CD14-positive monocyte (primary cell): Measurements from ENCODE around the gene LUC7L2. TPM values are rescaled to one million over a fixed set of nuclear protein-coding genes. Genes with fewer than 3 reads are reported as not detected.

Experiments used
- DNase-seq, 3 donors: peaks; one replicate each; pipeline ENCODE4 v3.0.0-alpha.2; 2011 to 2022
- H2AFZ ChIP-seq: 2 replicates; pipeline ENCODE4 v1.6.0; 2012; ENCODE audit warnings: mild to moderate bottlenecking, low read depth, low read length, inconsistent platforms; ENCODE audit not compliant: insufficient read depth, poor library complexity, severe bottlenecking
- H3K27ac ChIP-seq, 2 donors: 1 replicate in 1 of 2; 2 replicates in 1 of 2; pipeline ENCODE4 v1.5.1; 2012 to 2013; ENCODE audit warnings: low read length in 2 of 2, control low read depth in 1 of 2, inconsistent platforms in 1 of 2, low read depth in 1 of 2, mild to moderate bottlenecking in 1 of 2
- H3K27me3 ChIP-seq, 2 donors: one replicate each; pipeline versions ENCODE4 v1.6.0 to v1.6.1; 2011 to 2013; ENCODE audit warnings: low read length in 2 of 2; ENCODE audit not compliant: control insufficient read depth in 2 of 2, insufficient read depth in 2 of 2
- H3K36me3 ChIP-seq, 2 donors: replicated peaks in 1 of 2; 1 replicate in 1 of 2; 2 replicates in 1 of 2; pipeline versions ENCODE4 v1.5.1 to v1.6.1; 2012 to 2013; ENCODE audit warnings: low read length in 2 of 2, control low read depth in 1 of 2, inconsistent platforms in 1 of 2, mild to moderate bottlenecking in 1 of 2; ENCODE audit not compliant: insufficient read depth in 2 of 2, control insufficient read depth in 1 of 2
- H3K4me1 ChIP-seq, 2 donors: 1 replicate in 1 of 2; 2 replicates in 1 of 2; pipeline versions ENCODE4 v1.5.1 to v1.6.1; 2012 to 2013; ENCODE audit warnings: low read length in 2 of 2, control low read depth in 1 of 2, inconsistent platforms in 1 of 2, mild to moderate bottlenecking in 1 of 2, moderate library complexity in 1 of 2; ENCODE audit not compliant: insufficient read depth in 2 of 2, control insufficient read depth in 1 of 2
- H3K4me2 ChIP-seq: replicated peaks from 2 replicates; pipeline ENCODE3; 2012; ENCODE audit warnings: low read length, moderate library complexity, mild to moderate bottlenecking; ENCODE audit not compliant: poor library complexity, severe bottlenecking; ENCODE audit errors: extremely low read depth
- H3K4me3 ChIP-seq, 3 experiments: fragments of 200-600 bp in 1 of 3; sonication (generic) in 1 of 3; replicated peaks in 1 of 3; 1 replicate in 2 of 3; 2 replicates in 1 of 3; pipeline ENCODE4 v1.5.1; 2011 to 2013; ENCODE audit warnings: low read length in 3 of 3, mild to moderate bottlenecking in 3 of 3, control low read depth in 2 of 3, low read depth in 2 of 3, inconsistent platforms in 1 of 3, moderate library complexity in 1 of 3
- H3K79me2 ChIP-seq: 2 replicates; pipeline ENCODE4 v1.6.0; 2012; ENCODE audit warnings: mild to moderate bottlenecking, control low read depth, inconsistent platforms, low read length, moderate library complexity; ENCODE audit not compliant: insufficient read depth
- H3K9ac ChIP-seq: 2 replicates; pipeline ENCODE4 v1.6.0; 2017; ENCODE audit warnings: low read length, mild to moderate bottlenecking; ENCODE audit not compliant: insufficient read depth, poor library complexity, severe bottlenecking
- H3K9me3 ChIP-seq, 2 donors: replicated peaks in 1 of 2; 1 replicate in 1 of 2; 2 replicates in 1 of 2; pipeline versions ENCODE4 v1.5.1 to v1.6.1; 2012 to 2013; ENCODE audit warnings: low read length in 2 of 2, control low read depth in 1 of 2; ENCODE audit not compliant: control insufficient read depth in 1 of 2, insufficient read depth in 1 of 2
- H4K20me1 ChIP-seq: 2 replicates; pipeline ENCODE4 v1.6.0; 2012; ENCODE audit warnings: mild to moderate bottlenecking, low read length, control low read depth, moderate library complexity; ENCODE audit not compliant: insufficient read depth
- H3K27ac Mint-ChIP-seq, 7 donors: one replicate each; pipeline ENCODE4 v1.8.0; 2020; ENCODE audit warnings: mild to moderate bottlenecking in 7 of 7, mixed read lengths in 7 of 7, moderate library complexity in 6 of 7, inconsistent platforms in 2 of 7
- H3K27me3 Mint-ChIP-seq, 3 donors: one replicate each; pipeline ENCODE4 v1.8.0; 2021 to 2022; ENCODE audit warnings: low read depth in 3 of 3, mild to moderate bottlenecking in 3 of 3, mixed read lengths in 3 of 3, moderate library complexity in 3 of 3, inconsistent platforms in 1 of 3
- H3K36me3 Mint-ChIP-seq, 2 donors: one replicate each; pipeline ENCODE4 v1.8.0; 2020; ENCODE audit warnings: mixed read lengths in 2 of 2, inconsistent platforms in 1 of 2, mild to moderate bottlenecking in 1 of 2
- H3K4me1 Mint-ChIP-seq: one replicate; pipeline ENCODE4 v1.8.0; 2020; ENCODE audit warnings: mild to moderate bottlenecking, mixed read lengths
- H3K4me3 Mint-ChIP-seq, 2 donors: one replicate each; pipeline ENCODE4 v1.8.0; 2020; ENCODE audit warnings: mild to moderate bottlenecking in 2 of 2, mixed read lengths in 2 of 2, moderate library complexity in 1 of 2
- H3K9me3 Mint-ChIP-seq, 7 donors: one replicate each; pipeline ENCODE4 v1.8.0; 2020 to 2022; ENCODE audit warnings: mixed read lengths in 7 of 7, mild to moderate bottlenecking in 6 of 7, moderate library complexity in 6 of 7, inconsistent platforms in 2 of 7
- WGBS: methylation state at CpG from one replicate; pipeline ENCODE4 v1.1.5; 2013; ENCODE audit warnings: missing lambda C conversion rate; ENCODE audit not compliant: insufficient coverage; 5-methylcytosine and 5-hydroxymethylcytosine counted together
- intact Hi-C, 2 donors: fragments of 100-400 bp; cut with micrococcal nuclease; formaldehyde crosslinking; loops; one replicate each; pipeline versions ENCODE4 v1.15.0 to v1.15.1; 2023
- polyA plus RNA-seq, 3 donors: library from polyadenylated mRNA; depleted of rRNA in 1 of 3; unstranded in 2 of 3; stranded (reverse) in 1 of 3; fragments of 300-500 nt in 2 of 3; fragments of >200 nt in 1 of 3; fragmentation: Illumina TruSeq in 2 of 3; gene quantifications; 1 replicate in 2 of 3; 2 replicates in 1 of 3; pipeline ENCODE4 v1.2.3, GENCODE V29; 2012 to 2021
- TF ChIP-seq, protein P1 (sequence below): fragments of 200-600 bp; IDR thresholded peaks from one replicate; pipeline ENCODE4 v1.8.0; 2022; ENCODE audit warnings: antibody characterized with exemption, mild to moderate bottlenecking

LUC7L2 gene
- polyA plus RNA-seq, 3 donors = 24.7 to 54.5 (median 26.8) TPM

DNA sequence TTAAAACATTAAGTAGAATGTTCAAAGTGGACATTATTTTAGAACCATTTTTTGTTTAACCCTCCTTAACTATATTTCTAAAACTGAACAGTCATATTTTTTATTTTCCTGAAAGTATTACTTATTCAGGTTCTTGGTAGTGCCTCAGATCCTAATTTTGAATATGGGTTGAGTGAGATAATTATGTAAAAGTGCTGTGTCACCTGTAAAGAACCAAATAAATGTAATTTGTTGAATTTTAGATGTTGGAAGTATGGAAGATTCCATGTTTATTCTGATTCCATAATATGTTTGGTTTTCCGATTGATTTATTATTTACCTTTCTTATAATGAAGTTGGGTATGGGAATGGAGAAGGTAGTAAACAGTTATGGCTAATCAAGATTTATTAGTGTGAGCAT lies 61.4 kb downstream of the LUC7L2 start:
- Histone ChIP-seq H3K27ac (no peak overlapping the region), H3K27me3 (no peaks in the 10 kb centered on the region), H3K4me1 (no peaks in the 10 kb centered on the region), H2AFZ (no peak overlapping the region), H3K79me2 (no peaks in the 10 kb centered on the region), H3K36me3 (peaks cover 71 to 94% of the 10 kb centered on the region in 2 donors), H3K9ac (no peak overlapping the region), H3K9me3 (no peaks in the 10 kb centered on the region), H3K4me2 (no peak overlapping the region), H3K4me3 (no peak overlapping the region), H4K20me1 (peaks cover 6% of the 10 kb centered on the region)
- H3K27ac Mint-ChIP-seq = peak overlapping the region in 1 of 7 donors; percentile 15
- no peak for DNase-seq
- H3K36me3 Mint-ChIP-seq = peaks cover 60 to 85% of the 10 kb centered on the region in 2 donors
- intact Hi-C loops = no loop called here
- TF ChIP-seq, protein P1, sequence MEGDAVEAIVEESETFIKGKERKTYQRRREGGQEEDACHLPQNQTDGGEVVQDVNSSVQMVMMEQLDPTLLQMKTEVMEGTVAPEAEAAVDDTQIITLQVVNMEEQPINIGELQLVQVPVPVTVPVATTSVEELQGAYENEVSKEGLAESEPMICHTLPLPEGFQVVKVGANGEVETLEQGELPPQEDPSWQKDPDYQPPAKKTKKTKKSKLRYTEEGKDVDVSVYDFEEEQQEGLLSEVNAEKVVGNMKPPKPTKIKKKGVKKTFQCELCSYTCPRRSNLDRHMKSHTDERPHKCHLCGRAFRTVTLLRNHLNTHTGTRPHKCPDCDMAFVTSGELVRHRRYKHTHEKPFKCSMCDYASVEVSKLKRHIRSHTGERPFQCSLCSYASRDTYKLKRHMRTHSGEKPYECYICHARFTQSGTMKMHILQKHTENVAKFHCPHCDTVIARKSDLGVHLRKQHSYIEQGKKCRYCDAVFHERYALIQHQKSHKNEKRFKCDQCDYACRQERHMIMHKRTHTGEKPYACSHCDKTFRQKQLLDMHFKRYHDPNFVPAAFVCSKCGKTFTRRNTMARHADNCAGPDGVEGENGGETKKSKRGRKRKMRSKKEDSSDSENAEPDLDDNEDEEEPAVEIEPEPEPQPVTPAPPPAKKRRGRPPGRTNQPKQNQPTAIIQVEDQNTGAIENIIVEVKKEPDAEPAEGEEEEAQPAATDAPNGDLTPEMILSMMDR = no peak
- H3K4me1 Mint-ChIP-seq = no peaks in the 10 kb centered on the region
- WGBS = no CpG with 5 or more reads among the region's 1 CpG
- H3K4me3 Mint-ChIP-seq = no peak overlapping the region
- H3K27me3 Mint-ChIP-seq = no peaks in the 10 kb centered on the region
- H3K9me3 Mint-ChIP-seq = peaks cover 0 to 1% (median 0%) of the 10 kb centered on the region in 7 donors

DNA sequence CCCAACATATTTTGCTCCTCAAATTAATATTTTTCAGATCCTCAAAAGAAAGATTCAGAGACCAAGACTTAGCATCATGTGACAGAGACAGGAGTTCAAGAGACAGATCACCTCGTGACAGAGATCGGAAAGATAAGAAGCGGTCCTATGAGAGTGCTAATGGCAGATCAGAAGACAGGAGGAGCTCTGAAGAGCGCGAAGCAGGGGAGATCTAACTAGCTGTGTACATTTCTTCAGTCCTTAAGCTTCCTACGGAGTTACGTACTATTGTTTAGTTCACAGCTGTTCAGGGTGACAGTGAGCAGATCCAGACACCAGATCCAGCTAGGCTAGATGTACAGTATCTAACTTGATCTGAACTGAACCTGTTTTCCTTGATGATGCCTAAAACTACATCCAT lies 62.4 kb downstream of the LUC7L2 start:
- Histone ChIP-seq H3K4me2 (no peak overlapping the region), H3K27me3 (no peaks in the 10 kb centered on the region), H3K4me1 (no peaks in the 10 kb centered on the region), H3K36me3 (peaks cover 61 to 94% of the 10 kb centered on the region in 2 donors), H3K9me3 (no peaks in the 10 kb centered on the region), H4K20me1 (peaks cover 6% of the 10 kb centered on the region), H2AFZ (no peak overlapping the region), H3K4me3 (no peak overlapping the region), H3K9ac (no peak overlapping the region), H3K79me2 (no peaks in the 10 kb centered on the region), H3K27ac (peak overlapping the region in 1 of 2 donors; percentile 4)
- Mint-ChIP-seq H3K36me3 (peaks cover 50 to 83% of the 10 kb centered on the region in 2 donors), H3K4me1 (no peaks in the 10 kb centered on the region), H3K27me3 (no peaks in the 10 kb centered on the region), H3K27ac (peak overlapping the region in 1 of 7 donors; percentile 1), H3K9me3 (no peaks in the 10 kb centered on the region), H3K4me3 (no peak overlapping the region)
- TF ChIP-seq, protein P1 = no peak
- intact Hi-C loops = no loop called here
- no peak for DNase-seq
- 94% methylated on average over 7 of the region's 7 CpGs for WGBS
